Endothelial cell of hepatic sinusoid (primary cell): ENCODE results near the gene SEMA3G.

Source experiments
- in situ Hi-C: cut with HindIII; loops from 2 replicates; pipeline ENCODE4 v1.10.0; 2017; ENCODE audit warnings: low sequenced_read_pairs

The SEMA3G gene

DNA sequence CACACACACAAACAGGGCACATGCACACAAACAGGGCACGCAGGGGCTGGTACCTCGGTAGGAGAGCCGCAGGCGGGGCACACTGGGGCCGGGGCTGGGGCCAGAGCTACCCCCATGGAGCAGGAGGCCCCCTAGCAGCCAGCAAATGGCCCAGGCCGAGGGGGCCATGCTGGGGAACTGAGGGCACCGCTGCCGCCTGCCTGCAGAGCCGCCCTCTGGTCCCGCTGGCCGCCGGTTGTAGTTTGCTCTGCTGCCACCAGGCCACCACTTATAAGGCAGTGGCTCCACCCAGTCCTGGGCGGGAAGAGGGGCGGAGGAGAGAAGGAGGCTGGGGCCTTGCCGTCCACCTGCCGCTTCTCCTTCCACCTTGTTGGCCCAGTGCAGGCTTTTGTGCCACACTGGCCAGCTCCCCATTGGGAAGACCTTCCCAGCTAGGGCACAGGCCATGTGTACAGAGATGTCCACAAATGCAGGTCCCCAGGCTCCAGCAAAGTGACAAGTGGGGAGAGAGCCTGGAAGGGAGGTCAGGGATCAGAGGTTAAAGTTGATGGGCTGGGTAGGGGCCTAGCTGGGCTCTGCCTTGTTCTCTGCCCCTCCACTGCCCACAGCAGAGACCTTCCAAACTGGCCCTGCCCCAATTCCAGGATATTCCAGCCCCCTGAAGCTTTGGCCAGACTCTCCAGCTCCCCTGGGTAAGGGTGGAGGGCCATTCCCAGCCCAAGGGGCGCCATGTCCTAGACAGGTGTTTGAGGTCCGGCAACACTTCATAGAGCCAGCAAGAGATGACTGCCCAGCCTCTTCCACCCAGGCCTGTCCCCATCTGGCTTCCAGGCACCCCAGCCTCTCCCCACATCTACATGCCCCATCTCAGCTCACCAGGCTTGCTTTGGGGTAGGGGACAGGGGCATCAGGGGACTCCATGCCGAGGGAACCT, at the start of gene SEMA3G:
SEMA3G (minus strand) TSS at position 244 of the 934 bp plus-strand sequence; CDS start at position 168, 76 bp downstream.
- in situ Hi-C loops, result no loop called here

GRCh38 chr3:52494445-52494844, 49.5 kb upstream of the SEMA3G start:
- in situ Hi-C loops, result no loop called here

DNA sequence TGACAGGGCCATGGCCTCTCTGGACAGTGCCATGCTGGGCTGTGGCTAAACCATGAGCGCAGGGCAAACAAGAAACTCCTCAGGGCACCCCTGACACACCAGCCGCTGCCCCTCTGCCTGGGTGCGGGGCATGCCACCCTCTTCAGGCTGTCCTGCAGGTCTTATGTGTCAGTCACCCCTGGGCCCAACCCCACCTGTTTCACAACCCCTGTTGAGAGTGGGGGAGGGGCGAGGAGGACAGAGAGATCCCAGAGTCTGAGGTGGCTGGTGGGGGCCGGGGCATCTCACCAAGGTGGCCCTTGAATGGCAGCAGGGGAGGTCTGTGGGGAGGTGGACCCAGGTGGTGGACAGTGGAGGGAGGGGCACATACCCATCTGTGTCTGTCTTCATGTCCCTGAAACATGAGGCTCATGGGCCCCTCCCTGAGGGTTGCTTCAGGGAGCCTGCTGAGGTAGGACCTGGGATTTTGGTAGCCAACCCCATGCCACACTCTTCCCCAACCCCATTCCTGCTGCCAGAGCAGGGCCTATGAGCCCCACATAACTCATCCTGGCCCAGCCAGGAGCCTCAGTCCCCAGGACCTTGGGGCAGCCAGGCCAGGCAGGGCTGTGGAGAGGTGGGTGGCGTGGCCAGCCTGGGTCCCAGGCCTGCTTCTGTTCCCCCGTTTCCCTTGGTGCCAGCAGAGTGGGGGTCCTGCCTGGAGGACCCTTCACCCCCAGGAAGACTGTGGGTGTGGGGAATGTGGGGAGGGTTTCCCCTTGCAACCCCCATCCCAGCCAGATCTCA, 48.5 kb upstream of the SEMA3G start:
- in situ Hi-C loops, result no loop called here

GRCh38 chr3:52492059-52492458, 47.2 kb upstream of the SEMA3G start:
- in situ Hi-C loops, result no loop called here

DNA sequence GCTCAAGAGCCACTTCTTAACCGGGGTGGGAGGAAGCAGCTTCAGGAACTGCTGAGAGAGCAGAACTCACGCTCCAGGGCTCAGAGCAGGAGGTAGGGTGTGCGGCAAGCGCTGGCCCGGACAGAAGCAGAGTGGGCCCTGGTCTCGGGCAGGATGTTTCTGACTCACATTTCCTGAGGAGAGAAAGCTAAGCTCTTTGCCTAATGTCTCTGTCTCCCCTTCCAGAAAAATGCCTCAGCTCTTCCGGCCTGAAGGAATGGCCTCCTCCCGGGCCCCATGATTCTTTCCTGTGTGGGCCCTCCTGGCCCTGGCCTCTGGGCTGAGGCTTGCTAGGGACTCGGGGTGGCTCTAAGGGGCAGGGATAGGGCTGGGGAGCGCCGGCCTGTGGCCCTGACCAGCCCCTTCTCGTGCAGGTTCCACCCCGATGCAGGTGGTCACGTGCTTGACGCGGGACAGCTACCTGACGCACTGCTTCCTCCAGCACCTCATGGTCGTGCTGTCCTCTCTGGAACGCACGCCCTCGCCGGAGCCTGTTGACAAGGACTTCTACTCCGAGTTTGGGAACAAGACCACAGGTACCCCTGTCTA, 46.1 kb upstream of the SEMA3G start:
- in situ Hi-C loops, result no loop called here

- in situ Hi-C loops, result no loop called here
Observed at GRCh38 chr3:52490035-52490938, 45.4 kb upstream of the SEMA3G start.

DNA sequence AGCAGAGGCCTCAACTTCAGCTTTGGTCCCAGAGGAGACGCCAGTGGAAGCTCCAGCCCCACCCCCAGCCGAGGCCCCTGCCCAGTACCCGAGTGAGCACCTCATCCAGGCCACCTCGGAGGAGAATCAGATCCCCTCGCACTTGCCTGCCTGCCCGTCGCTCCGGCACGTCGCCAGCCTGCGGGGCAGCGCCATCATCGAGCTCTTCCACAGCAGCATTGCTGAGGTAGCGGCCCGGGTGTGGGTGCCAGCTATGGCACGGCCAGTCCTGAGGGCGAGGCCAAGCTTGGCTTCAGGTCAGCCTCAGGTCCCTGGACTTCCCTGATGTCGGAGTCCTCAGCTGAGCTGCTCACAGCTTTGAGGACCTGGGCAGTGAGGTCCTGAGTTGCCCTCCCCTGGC, 44.5 kb upstream of the SEMA3G start:
- in situ Hi-C loops, result no loop called here

GRCh38 chr3:52488746-52489145, 43.8 kb upstream of the SEMA3G start:
- in situ Hi-C loops, result no loop called here

GRCh38 chr3:52487788-52488691, 43.1 kb upstream of the SEMA3G start:
- in situ Hi-C loops, result no loop called here

- in situ Hi-C loops, result no loop called here
Observed at GRCh38 chr3:52487050-52487787, 42.3 kb upstream of the SEMA3G start.

- in situ Hi-C loops, result loop anchor here (5.0 kb wide), 1 partner anchor 68 kb away; no protein-coding TSS in a partner anchor
Observed at GRCh38 chr3:52484680-52485461, 40.0 kb upstream of the SEMA3G start.

- in situ Hi-C loops, result loop anchor here (5.0 kb wide), 1 partner anchor 66 kb away; no protein-coding TSS in a partner anchor
Observed at GRCh38 chr3:52483577-52484381, 38.9 kb upstream of the SEMA3G start.

- in situ Hi-C loops, result loop anchor here (5.0 kb wide), 1 partner anchor 66 kb away; no protein-coding TSS in a partner anchor
Observed at GRCh38 chr3:52483081-52483480, 38.2 kb upstream of the SEMA3G start.

GRCh38 chr3:52481819-52482521, 37.1 kb upstream of the SEMA3G start:
- in situ Hi-C loops, result loop anchor here (5.0 kb wide), 1 partner anchor 65 kb away; no protein-coding TSS in a partner anchor

- in situ Hi-C loops, result loop anchor here (5.0 kb wide), 1 partner anchor 64 kb away; no protein-coding TSS in a partner anchor
Observed at GRCh38 chr3:52480768-52481715, 36.1 kb upstream of the SEMA3G start.
